ENCODE measurements around the gene TMA16. TPM values are rescaled to one million over a fixed set of nuclear protein-coding genes. Genes with fewer than 3 reads are reported as not detected.

TMA16 gene
- total RNA-seq, 1 donor from 2014 or later, result 22.2 TPM

GRCh38 chr4:163566257-163566796 lies 71.8 kb downstream of the TMA16 start:
- no peak for TF ChIP-seq CTCF (IDR thresholded peaks at IDR 0.05)
- no peak overlapping the region for H3K4me3 Mint-ChIP-seq (ENCODE audit: unreplicated experiment)

GRCh38 chr4:163568843-163569242 lies 74.4 kb downstream of the TMA16 start:
- no peak overlapping the region for H3K27ac Mint-ChIP-seq (ENCODE audit: unreplicated experiment)
- H3K4me3 Mint-ChIP-seq (ENCODE audit: unreplicated experiment), result no peak overlapping the region
- H3K27me3 Mint-ChIP-seq (ENCODE audit: low read depth), result peaks cover 26% of the 10 kb centered on the region
- no peaks in the 10 kb centered on the region for H3K9me3 Mint-ChIP-seq (ENCODE audit: low read depth)
- DNase-seq (ENCODE audit: low spot score), result no peak
- TF ChIP-seq CTCF (IDR thresholded peaks at IDR 0.05), result no peak
- H3K4me1 Mint-ChIP-seq (ENCODE audit: low read depth), result no peaks in the 10 kb centered on the region
- no peaks in the 10 kb centered on the region for H3K36me3 Mint-ChIP-seq (ENCODE audit: low read depth)

More at GRCh38 chr4:163566257-163566796, 71.8 kb downstream of the TMA16 start:
- Mint-ChIP-seq H3K4me1 (ENCODE audit: low read depth) (no peaks in the 10 kb centered on the region), H3K36me3 (ENCODE audit: low read depth) (peaks cover 2% of the 10 kb centered on the region), H3K27ac (ENCODE audit: unreplicated experiment) (no peak overlapping the region), H3K9me3 (ENCODE audit: low read depth) (no peaks in the 10 kb centered on the region), H3K27me3 (ENCODE audit: low read depth) (peaks cover 36% of the 10 kb centered on the region)
- no peak for DNase-seq (ENCODE audit: low spot score)

Other genes starting within 250 kb of the TMA16 start
- 0.22 TPM in 2 of 3 replicates, not detected in the other for gene NPY1R, start 162.1 kb upstream of the TMA16 start, total RNA-seq
- not detected in 3 replicates for gene NPY5R, start 150.8 kb upstream of the TMA16 start, total RNA-seq
- not detected in 3 replicates for gene TKTL2, start 20.9 kb upstream of the TMA16 start, total RNA-seq

Data from chondrocyte (in vitro differentiated cells).